Thoracic aorta (tissue), 2 donors: ENCODE results near the gene PAPPA2. TPM values are rescaled to one million over a fixed set of nuclear protein-coding genes. Genes with fewer than 3 reads are reported as not detected.
"Not testable (repeated sequence)": the region's sequence is repeated elsewhere in the genome, so short reads cannot be mapped to it uniquely, and the experiment has no call there.

Experiments used
- ATAC-seq: fragments of 150-250 bp; one replicate; pipeline ENCODE4 v1.8.0; 2017; ENCODE audit warnings: low read depth; ENCODE audit not compliant: insufficient number of reproducible peaks, low FRiP score
- DNase-seq: peaks from one replicate; pipeline ENCODE4 v3.0.0-alpha.2; 2020; ENCODE audit warnings: low spot score
- H3K27ac ChIP-seq, 2 donors: fragments of 200-600 bp; sonication (generic); 1 replicate in 1 of 2; 2 replicates in 1 of 2; pipeline ENCODE4 v1.5.1; 2016; ENCODE audit warnings: mild to moderate bottlenecking in 2 of 2, moderate library complexity in 2 of 2
- H3K27me3 ChIP-seq: fragments of 200-600 bp; sonication (generic); replicated peaks from 2 replicates; pipeline ENCODE4 v1.6.0; 2016; ENCODE audit warnings: mild to moderate bottlenecking; ENCODE audit not compliant: insufficient read depth
- H3K36me3 ChIP-seq: fragments of 200-600 bp; sonication (generic); one replicate; pipeline ENCODE4 v1.5.1; 2016
- H3K4me1 ChIP-seq, 2 donors: fragments of 200-600 bp; sonication (generic); 1 replicate in 1 of 2; 2 replicates in 1 of 2; pipeline versions ENCODE4 v1.5.1 to v1.6.0; 2016; ENCODE audit warnings: low read depth in 2 of 2, mild to moderate bottlenecking in 1 of 2; ENCODE audit not compliant: control insufficient read depth in 1 of 2
- H3K4me3 ChIP-seq: fragments of 200-600 bp; sonication (generic); 2 replicates; pipeline ENCODE4 v1.5.1; 2016; ENCODE audit warnings: mild to moderate bottlenecking
- H3K9me3 ChIP-seq: fragments of 200-600 bp; sonication (generic); 2 replicates; pipeline ENCODE4 v1.5.1; 2016
- total RNA-seq, 2 donors: library from RNA; depleted of rRNA; stranded (reverse); fragments of >200 nt; gene quantifications; one replicate each; pipeline versions ENCODE4 v1.1.0 to v1.2.3, GENCODE V29; 2016
- TF ChIP-seq, protein P1 (sequence below): fragments of 200-600 bp; sonication (generic); IDR thresholded peaks from one replicate; pipeline ENCODE4 v1.5.1; 2019; ENCODE audit warnings: antibody characterized with exemption

The PAPPA2 gene
- total RNA-seq, 2 donors from 2014 or later, result 1.1 to 2.0 TPM

DNA sequence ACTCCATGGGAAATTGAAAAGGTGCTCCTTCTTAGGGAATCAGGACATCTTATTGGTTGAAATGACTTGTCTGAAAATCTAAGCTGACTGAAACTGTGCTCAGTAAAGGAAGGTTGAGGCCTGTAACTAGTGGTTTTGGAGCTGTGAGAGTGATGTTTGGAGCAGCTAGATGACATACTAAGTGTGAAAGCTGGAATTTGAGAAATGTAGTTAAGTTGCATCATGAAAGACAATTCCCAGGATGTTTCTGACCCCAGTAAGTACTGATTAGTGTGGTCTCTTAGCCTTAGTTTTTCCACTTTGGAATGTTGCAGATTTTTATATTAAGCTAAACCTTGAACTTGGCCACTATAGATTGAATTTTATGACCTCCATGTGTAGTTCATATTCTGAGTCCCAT is 154.9 kb downstream of the PAPPA2 start:
- ATAC-seq, result no peak
- no peak overlapping the region for H3K27ac ChIP-seq
- H3K4me1 ChIP-seq, result no peaks in the 10 kb centered on the region
- no peaks in the 10 kb centered on the region for H3K36me3 ChIP-seq
- no peak overlapping the region for H3K4me3 ChIP-seq
- no peaks in the 10 kb centered on the region for H3K27me3 ChIP-seq
- TF ChIP-seq, protein P1, sequence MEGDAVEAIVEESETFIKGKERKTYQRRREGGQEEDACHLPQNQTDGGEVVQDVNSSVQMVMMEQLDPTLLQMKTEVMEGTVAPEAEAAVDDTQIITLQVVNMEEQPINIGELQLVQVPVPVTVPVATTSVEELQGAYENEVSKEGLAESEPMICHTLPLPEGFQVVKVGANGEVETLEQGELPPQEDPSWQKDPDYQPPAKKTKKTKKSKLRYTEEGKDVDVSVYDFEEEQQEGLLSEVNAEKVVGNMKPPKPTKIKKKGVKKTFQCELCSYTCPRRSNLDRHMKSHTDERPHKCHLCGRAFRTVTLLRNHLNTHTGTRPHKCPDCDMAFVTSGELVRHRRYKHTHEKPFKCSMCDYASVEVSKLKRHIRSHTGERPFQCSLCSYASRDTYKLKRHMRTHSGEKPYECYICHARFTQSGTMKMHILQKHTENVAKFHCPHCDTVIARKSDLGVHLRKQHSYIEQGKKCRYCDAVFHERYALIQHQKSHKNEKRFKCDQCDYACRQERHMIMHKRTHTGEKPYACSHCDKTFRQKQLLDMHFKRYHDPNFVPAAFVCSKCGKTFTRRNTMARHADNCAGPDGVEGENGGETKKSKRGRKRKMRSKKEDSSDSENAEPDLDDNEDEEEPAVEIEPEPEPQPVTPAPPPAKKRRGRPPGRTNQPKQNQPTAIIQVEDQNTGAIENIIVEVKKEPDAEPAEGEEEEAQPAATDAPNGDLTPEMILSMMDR, result no peak
- H3K9me3 ChIP-seq, result peaks cover 2% of the 10 kb centered on the region
- DNase-seq, result no peak

DNA sequence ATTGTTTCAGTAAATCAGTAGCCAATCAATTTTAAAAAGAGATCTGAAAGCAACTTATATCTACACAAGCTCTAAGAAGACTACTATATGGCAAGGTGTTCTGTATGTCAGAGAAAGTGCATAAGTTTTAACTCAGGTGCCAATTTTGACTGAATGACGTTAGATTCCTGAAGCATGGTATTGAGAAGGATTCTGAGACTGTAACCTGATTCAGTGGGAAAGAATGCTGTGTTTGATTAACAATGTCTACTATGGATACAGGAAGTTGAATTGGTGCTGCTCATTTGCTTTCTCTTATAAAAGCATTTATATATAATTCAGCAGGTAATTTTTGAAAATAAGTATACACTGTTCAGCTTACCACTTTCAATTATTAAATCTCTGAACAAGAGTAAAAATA is 156.3 kb downstream of the PAPPA2 start:
- no peaks in the 10 kb centered on the region for H3K27me3 ChIP-seq
- no peak overlapping the region for H3K27ac ChIP-seq
- H3K4me3 ChIP-seq, result no peak overlapping the region
- DNase-seq, result no peak
- peaks cover 3% of the 10 kb centered on the region for H3K9me3 ChIP-seq
- no peaks in the 10 kb centered on the region for H3K4me1 ChIP-seq
- H3K36me3 ChIP-seq, result no peaks in the 10 kb centered on the region
- no peak for ATAC-seq
- TF ChIP-seq, protein P1, result no peak

GRCh38 chr1:176625365-176625764 is 162.4 kb downstream of the PAPPA2 start:
- Histone ChIP-seq H3K27me3 (no peaks in the 10 kb centered on the region), H3K36me3 (no peaks in the 10 kb centered on the region), H3K27ac (no peak overlapping the region), H3K4me3 (no peak overlapping the region), H3K9me3 (peaks cover 3% of the 10 kb centered on the region), H3K4me1 (no peaks in the 10 kb centered on the region)
- TF ChIP-seq, protein P1, result no peak
- DNase-seq (no peak), ATAC-seq (no peak)

- Histone ChIP-seq H3K4me3 (no peak overlapping the region), H3K27me3 (no peaks in the 10 kb centered on the region), H3K36me3 (no peaks in the 10 kb centered on the region), H3K27ac (no peak overlapping the region), H3K9me3 (peaks cover 3% of the 10 kb centered on the region), H3K4me1 (no peaks in the 10 kb centered on the region)
- no peak for ATAC-seq
- no peak for DNase-seq
- TF ChIP-seq, protein P1, result no peak
Observed at GRCh38 chr1:176626572-176627061, 163.6 kb downstream of the PAPPA2 start.

DNA sequence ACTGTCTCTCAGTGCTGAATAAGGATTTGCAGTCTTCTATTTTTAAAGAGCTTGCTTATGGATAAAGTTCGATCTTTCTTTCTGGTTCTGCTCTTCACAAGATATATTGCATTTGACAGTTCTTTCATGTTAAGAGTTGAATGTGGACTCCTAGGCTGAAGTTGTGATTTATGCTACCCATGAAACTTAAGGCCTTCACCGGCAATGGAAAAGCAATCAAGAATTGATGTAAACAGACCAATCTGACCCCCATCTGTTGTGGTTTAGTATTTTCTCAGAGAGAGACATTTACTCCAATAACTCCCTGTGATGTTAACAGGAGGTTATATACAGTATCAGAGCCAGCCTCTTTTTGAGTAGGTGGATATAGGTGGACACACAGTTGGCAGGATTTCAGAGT is 165.8 kb downstream of the PAPPA2 start:
- TF ChIP-seq, protein P1, result no peak
- Histone ChIP-seq H3K27me3 (no peaks in the 10 kb centered on the region), H3K36me3 (no peaks in the 10 kb centered on the region), H3K4me1 (no peaks in the 10 kb centered on the region), H3K9me3 (no peaks in the 10 kb centered on the region), H3K27ac (no peak overlapping the region), H3K4me3 (no peak overlapping the region)
- ATAC-seq (no peak), DNase-seq (no peak)

DNA sequence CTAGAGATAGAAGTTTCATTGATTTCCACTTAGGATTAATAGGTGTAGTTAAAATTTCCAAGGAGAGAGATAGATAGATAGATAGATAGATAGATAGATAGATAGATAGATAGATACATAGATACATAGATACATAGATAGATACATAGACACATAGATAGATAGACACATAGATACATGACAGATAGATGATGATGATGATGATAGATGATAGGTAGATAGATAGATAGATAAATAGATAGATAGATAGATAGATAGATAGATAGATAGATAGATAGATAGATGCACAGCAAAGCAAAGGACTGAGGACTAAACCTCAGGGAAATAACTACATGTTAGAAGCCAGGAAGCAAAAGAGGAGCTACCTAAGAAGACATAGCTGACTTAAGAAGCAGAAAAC is 171.8 kb downstream of the PAPPA2 start:
- peaks cover 4 to 25% of the 10 kb centered on the region in 2 donors for H3K4me1 ChIP-seq
- not testable (repeated sequence) for DNase-seq, H3K4me3 ChIP-seq, ATAC-seq, H3K9me3 ChIP-seq, H3K27ac ChIP-seq, H3K36me3 ChIP-seq, H3K27me3 ChIP-seq
